C4-2B (cell line): Measurements from ENCODE around the gene GJD2.

ENCODE experiments used
- H3K27ac ChIP-seq: fragments of 450-650 bp; 2 replicates; pipeline ENCODE4 v1.5.1; 2017
- ZFX ChIP-seq: fragments of 450-650 bp; IDR thresholded peaks from 2 replicates; pipeline ENCODE4 v1.6.1; 2017
- TF ChIP-seq, protein P1 (sequence below): fragments of 450-650 bp; conservative IDR thresholded peaks from 2 replicates; pipeline ENCODE4 v1.5.1; 2017; ENCODE audit warnings: mild to moderate bottlenecking

GJD2 gene

GRCh38 chr15:34786206-34786605 lies 31.4 kb upstream of the GJD2 start:
- TF ChIP-seq ZFX = no peak
- TF ChIP-seq, protein P1, sequence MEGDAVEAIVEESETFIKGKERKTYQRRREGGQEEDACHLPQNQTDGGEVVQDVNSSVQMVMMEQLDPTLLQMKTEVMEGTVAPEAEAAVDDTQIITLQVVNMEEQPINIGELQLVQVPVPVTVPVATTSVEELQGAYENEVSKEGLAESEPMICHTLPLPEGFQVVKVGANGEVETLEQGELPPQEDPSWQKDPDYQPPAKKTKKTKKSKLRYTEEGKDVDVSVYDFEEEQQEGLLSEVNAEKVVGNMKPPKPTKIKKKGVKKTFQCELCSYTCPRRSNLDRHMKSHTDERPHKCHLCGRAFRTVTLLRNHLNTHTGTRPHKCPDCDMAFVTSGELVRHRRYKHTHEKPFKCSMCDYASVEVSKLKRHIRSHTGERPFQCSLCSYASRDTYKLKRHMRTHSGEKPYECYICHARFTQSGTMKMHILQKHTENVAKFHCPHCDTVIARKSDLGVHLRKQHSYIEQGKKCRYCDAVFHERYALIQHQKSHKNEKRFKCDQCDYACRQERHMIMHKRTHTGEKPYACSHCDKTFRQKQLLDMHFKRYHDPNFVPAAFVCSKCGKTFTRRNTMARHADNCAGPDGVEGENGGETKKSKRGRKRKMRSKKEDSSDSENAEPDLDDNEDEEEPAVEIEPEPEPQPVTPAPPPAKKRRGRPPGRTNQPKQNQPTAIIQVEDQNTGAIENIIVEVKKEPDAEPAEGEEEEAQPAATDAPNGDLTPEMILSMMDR = no peak

DNA sequence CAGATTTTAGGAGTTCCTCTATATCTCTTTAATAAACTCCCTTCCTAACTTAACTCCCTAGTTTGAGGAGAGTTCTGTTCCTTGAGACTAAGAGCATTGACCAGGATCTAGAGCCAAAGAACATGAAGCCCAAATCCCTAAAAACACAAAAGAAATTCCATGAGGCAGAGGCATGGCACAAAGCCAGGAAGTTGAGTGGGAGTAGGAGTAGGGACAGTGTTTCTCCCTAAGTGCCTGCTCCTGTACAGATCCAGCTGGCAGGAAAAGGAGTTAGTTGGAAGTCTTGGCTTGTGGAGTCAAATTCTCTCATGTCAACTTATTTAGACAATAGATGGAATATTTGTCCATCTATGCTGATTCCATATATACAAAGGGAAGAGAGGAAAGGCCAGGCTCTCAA lies 29.2 kb upstream of the GJD2 start:
- H3K27ac ChIP-seq = no peak overlapping the region
- TF ChIP-seq, protein P1 = no peak
- TF ChIP-seq ZFX = no peak

More at GRCh38 chr15:34786206-34786605, 31.4 kb upstream of the GJD2 start:
- no peak overlapping the region for H3K27ac ChIP-seq

- TF ChIP-seq, protein P1 = no peak
- TF ChIP-seq ZFX = no peak
- no peak overlapping the region for H3K27ac ChIP-seq
Observed at GRCh38 chr15:34783431-34783830, 28.6 kb upstream of the GJD2 start.

DNA sequence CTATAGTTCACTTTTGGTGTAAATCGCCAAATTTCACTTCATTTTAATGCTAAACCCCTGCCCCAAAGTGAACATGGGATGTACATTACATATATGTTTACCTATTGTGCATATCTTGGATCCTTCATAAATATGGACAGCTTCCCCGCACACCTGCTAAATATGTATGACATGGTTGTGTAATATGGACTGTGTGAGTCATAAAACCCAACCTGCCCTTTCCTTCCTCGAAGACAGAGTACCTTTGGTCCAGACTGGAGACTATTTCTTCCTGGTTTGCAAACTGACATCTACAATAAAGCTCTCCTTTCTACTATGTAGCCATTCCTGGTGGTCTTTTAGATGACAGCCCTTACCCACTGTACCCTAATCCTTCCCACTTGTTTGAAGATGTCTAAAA lies 28.1 kb upstream of the GJD2 start:
- TF ChIP-seq ZFX = no peak
- TF ChIP-seq, protein P1 = no peak
- no peak overlapping the region for H3K27ac ChIP-seq

- no peak overlapping the region for H3K27ac ChIP-seq
- no peak for TF ChIP-seq ZFX
- TF ChIP-seq, protein P1 = no peak
Observed at GRCh38 chr15:34780725-34781124, 25.9 kb upstream of the GJD2 start.

DNA sequence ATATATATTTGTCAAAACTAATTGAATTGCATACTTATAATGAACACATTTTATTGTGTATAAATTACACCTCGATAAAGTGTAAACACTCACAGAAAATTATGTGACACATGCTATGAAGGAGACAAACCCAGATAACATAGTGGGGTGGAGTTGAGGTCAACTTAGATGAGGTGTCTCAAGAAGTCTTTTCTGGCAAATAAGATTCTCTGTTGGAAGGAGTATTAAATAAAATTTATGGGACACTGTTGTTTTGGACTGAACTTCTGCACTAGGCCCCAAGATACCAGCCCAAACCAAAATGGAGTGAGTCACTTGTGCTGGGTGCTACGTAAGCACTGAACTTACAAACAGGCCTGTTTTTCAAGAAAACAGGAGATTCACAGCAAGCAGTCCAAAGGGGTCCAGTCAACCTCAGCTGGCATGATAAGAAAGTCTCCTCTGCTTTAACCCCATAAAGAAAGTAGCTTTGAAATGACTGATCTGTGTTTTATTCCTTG lies 21.9 kb upstream of the GJD2 start:
- TF ChIP-seq ZFX = no peak
- TF ChIP-seq, protein P1 = no peak
- H3K27ac ChIP-seq = no peak overlapping the region

- TF ChIP-seq ZFX = no peak
- TF ChIP-seq, protein P1 = no peak
- no peak overlapping the region for H3K27ac ChIP-seq
Observed at GRCh38 chr15:34773917-34774316, 19.1 kb upstream of the GJD2 start.
